Adrenal gland (tissue), 12 donors: ENCODE data around the gene MGAT5. TPM values are rescaled to one million over a fixed set of nuclear protein-coding genes. Genes with fewer than 3 reads are reported as not detected.

Experiments
- DNase-seq, 7 donors: peaks; one replicate each; pipeline ENCODE4 v3.0.0-alpha.2; 2019 to 2020
- H3K27ac ChIP-seq, 5 donors: fragments of 200-600 bp; sonication (generic) in 4 of 5; 1 replicate in 3 of 5; 2 replicates in 2 of 5; pipeline versions ENCODE4 v1.5.1 to v1.8.0; 2016 to 2020; ENCODE audit warnings: mild to moderate bottlenecking in 1 of 5
- H3K27me3 ChIP-seq: fragments of 200-600 bp; 2 replicates; pipeline ENCODE4 v1.8.0; 2021
- H3K36me3 ChIP-seq, 2 donors: fragments of 200-600 bp; replicated peaks in 1 of 2; 1 replicate in 1 of 2; 2 replicates in 1 of 2; pipeline versions ENCODE4 v1.5.1 to v1.8.0; 2018 to 2022
- H3K4me1 ChIP-seq, 2 donors: fragments of 200-600 bp; replicated peaks in 1 of 2; 1 replicate in 1 of 2; 2 replicates in 1 of 2; pipeline versions ENCODE4 v1.5.1 to v1.8.0; 2018 to 2021
- H3K4me3 ChIP-seq, 4 donors: fragments of 200-600 bp; sonication (generic) in 3 of 4; one replicate each; pipeline ENCODE4 v1.5.1; 2016 to 2018
- H3K9me3 ChIP-seq, 3 donors: fragments of 200-600 bp; sonication (generic) in 1 of 3; replicated peaks in 1 of 3; 1 replicate in 2 of 3; 2 replicates in 1 of 3; pipeline versions ENCODE4 v1.5.1 to v1.8.0; 2016 to 2021
- CTCF ChIP-seq, 6 experiments: fragments of 450-650 bp in 4 of 6; fragments of 200-600 bp in 2 of 6; sonication (generic) in 1 of 6; IDR thresholded peaks; 1 replicate in 5 of 6; 2 replicates in 1 of 6; pipeline versions ENCODE4 v1.5.1 to v1.8.0; 2016 to 2021; ENCODE audit warnings: antibody characterized with exemption in 6 of 6, mild to moderate bottlenecking in 2 of 6, moderate library complexity in 1 of 6
- POLR2A ChIP-seq, 2 donors: fragments of 450-650 bp; IDR thresholded peaks; one replicate each; pipeline ENCODE4 v1.6.1; 2017; ENCODE audit warnings: antibody characterized with exemption in 2 of 2, mild to moderate bottlenecking in 2 of 2, moderate library complexity in 1 of 2
- WGBS, 4 donors: extraction: QIAGEN DNeasy Blood & Tissue Kit in 2 of 4; methylation state at CpG; one replicate each; pipeline versions ENCODE4 v1.1.5 to v1.1.7; 2013 to 2017; 5-methylcytosine and 5-hydroxymethylcytosine counted together
- intact Hi-C, 2 donors: fragments of 100-400 bp; cut with DNase I; formaldehyde crosslinking; loops; one replicate each; pipeline versions ENCODE4 v1.14.1 to v1.15.0; 2022 to 2023
- polyA plus RNA-seq, 3 donors: library from polyadenylated mRNA; stranded (reverse); fragments of 200-250 nt in 2 of 3; fragments of 350-450 nt in 1 of 3; fragmentation: Illumina TruSeq in 1 of 3; extraction: RNeasy Lipid Tissue Mini Kit (QIAGEN cat#74804) in 1 of 3; gene quantifications; one replicate each; pipeline ENCODE4 v1.2.3, GENCODE V29; 2013 to 2014
- total RNA-seq, 9 donors: library from RNA; depleted of rRNA in 4 of 9; stranded (reverse); fragments of >200 nt in 4 of 9; fragments of 120-200 nt in 1 of 9; fragmentation: NEBNext Ultra II Directional in 1 of 9; extraction: Animal tissue kit (Norgen Biotek cat#: 25700) in 1 of 9; gene quantifications; one replicate each; pipeline versions ENCODE4 v1.1.0 to v1.2.4, GENCODE V29; 2013 to 2023
- donor health status: healthy with polysubstance abuse.
- donor health status: Bipolar disorder and iron deficiency.
- donor health status: DM: yes; HTN: yes; CAD: no.
- donor health status: DM: no; HTN: no; CAD: no.
- donor health status: DM: no; HTN: no; CAD: no.
- donor health status: DM: yes; HTN: yes; CAD: no.

MGAT5 gene
- total and polyA plus RNA-seq, 12 donors = 2.9 to 74.6 (median 41.1) TPM

GRCh38 chr2:134401081-134401497, 147.2 kb downstream of the MGAT5 start:
- Histone ChIP-seq H3K27ac (peak overlapping the region in 1 of 5 donors; percentile 6), H3K4me1 (peaks cover 0 to 13% of the 10 kb centered on the region in 2 donors), H3K9me3 (no peaks in the 10 kb centered on the region), H3K4me3 (no peak overlapping the region), H3K36me3 (no peaks in the 10 kb centered on the region), H3K27me3 (no peaks in the 10 kb centered on the region)
- no peak for DNase-seq
- 73 to 86% (median 78%) methylated on average over 5 of the region's 5 CpGs for WGBS, 4 donors
- no peak for TF ChIP-seq POLR2A (IDR thresholded peaks at IDR 0.05)
- TF ChIP-seq CTCF (IDR thresholded peaks at IDR 0.05) = no peak
- intact Hi-C loops = loop anchor here (10.0 kb wide), 2 partner anchors 146 to 156 kb away; partner anchors contain the start of gene MGAT5 (in 1 of the 2)

DNA sequence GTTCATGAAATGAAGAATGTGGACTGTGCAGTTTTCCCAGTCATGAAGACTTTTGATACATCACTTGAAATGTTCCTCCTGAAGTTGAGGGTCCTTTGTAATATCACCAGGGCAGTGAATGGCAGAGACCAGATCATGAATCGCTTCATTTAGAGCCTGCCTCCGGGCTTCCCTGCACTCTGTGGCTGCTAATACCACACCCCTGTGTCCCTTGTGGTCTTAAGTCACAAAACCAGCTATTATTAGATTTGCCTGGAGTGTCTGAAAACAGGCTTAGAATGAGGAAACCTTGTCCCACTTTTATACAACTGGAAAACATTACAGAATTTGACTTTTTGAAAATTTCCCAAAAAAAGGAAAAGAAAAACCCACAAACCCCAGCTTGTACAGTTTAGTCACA, 147.9 kb downstream of the MGAT5 start:
- DNase-seq = no peak
- Histone ChIP-seq H3K9me3 (no peaks in the 10 kb centered on the region), H3K4me3 (no peak overlapping the region), H3K36me3 (no peaks in the 10 kb centered on the region), H3K4me1 (peaks cover 0 to 13% of the 10 kb centered on the region in 2 donors), H3K27ac (peak overlapping the region in 1 of 5 donors; percentile 6), H3K27me3 (no peaks in the 10 kb centered on the region)
- TF ChIP-seq CTCF (IDR thresholded peaks at IDR 0.05) (no peak), POLR2A (IDR thresholded peaks at IDR 0.05) (no peak)
- intact Hi-C loops = loop anchor here (10.0 kb wide), 2 partner anchors 147 to 157 kb away; partner anchors contain the start of gene MGAT5 (in 1 of the 2)
- WGBS, 4 donors = 55 to 68% (median 67%) methylated on average over 2 of the region's 2 CpGs

DNA sequence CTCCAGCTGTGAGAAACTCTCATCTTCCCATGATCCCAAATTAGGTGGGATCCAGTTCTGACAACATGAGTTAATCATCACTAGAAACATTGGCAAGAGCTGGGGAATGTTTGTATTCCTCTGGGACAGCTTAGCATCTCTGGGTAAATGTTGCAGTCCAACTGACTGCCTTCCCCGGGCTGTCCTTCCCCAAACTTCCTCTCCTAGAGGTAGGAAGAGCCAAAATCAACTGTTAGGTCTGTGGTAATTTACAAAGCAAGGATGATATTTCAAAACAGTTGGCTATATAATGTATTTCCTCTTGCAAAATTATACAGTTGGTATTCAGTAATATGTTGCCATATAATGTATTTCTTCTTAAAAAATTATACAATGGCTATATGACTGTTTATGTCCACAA, 148.5 kb downstream of the MGAT5 start:
- no peak overlapping the region for H3K4me3 ChIP-seq
- no peaks in the 10 kb centered on the region for H3K9me3 ChIP-seq
- intact Hi-C loops = loop anchor here (10.0 kb wide), 2 partner anchors 148 to 158 kb away; partner anchors contain the start of gene MGAT5 (in 1 of the 2)
- no peaks in the 10 kb centered on the region for H3K27me3 ChIP-seq
- 55 to 60% (median 58%) methylated on average over 1 of the region's 1 CpG for WGBS, 4 donors
- no peak for TF ChIP-seq CTCF (IDR thresholded peaks at IDR 0.05)
- TF ChIP-seq POLR2A (IDR thresholded peaks at IDR 0.05) = no peak
- peaks cover 0 to 13% of the 10 kb centered on the region in 2 donors for H3K4me1 ChIP-seq
- H3K27ac ChIP-seq = no peak overlapping the region
- peak in 3 of 7 donors; percentile 10 to 45 (median 18) for DNase-seq
- no peaks in the 10 kb centered on the region for H3K36me3 ChIP-seq

DNA sequence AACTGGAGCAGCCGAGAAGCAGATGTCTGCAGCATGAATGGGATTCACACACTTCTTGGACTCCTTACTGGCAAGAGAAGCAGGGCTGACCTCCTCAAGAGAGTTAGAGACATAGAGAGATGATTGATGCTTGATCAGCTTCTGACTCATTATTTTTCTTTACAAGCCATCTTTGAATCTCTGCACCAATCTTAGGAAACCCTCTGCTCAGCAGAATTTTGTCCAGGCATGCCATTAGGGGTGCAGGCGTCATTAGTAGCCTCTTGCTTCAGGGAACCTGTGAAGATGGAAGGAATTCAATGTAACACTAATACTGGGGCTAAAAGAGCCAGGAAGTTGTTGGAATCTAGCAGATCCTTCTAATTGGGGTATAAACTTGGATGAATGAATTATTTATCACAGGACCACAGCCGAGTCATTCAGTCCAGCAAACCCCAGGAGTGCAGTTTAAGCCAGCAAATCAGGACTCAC, 151.8 kb downstream of the MGAT5 start:
- 84 to 96% (median 89%) methylated on average over 3 of the region's 3 CpGs for WGBS, 4 donors
- intact Hi-C loops = loop anchor here (10.0 kb wide), 2 partner anchors 151 to 161 kb away; partner anchors contain the start of gene MGAT5 (in 1 of the 2)

More for the DNA sequence above, 151.8 kb downstream of the MGAT5 start:
- Histone ChIP-seq H3K36me3 (no peaks in the 10 kb centered on the region), H3K27me3 (no peaks in the 10 kb centered on the region), H3K27ac (no peak overlapping the region), H3K4me1 (peaks cover 0 to 35% of the 10 kb centered on the region in 2 donors), H3K4me3 (no peak overlapping the region), H3K9me3 (no peaks in the 10 kb centered on the region)
- TF ChIP-seq POLR2A (IDR thresholded peaks at IDR 0.05) = no peak
- no peak for TF ChIP-seq CTCF (IDR thresholded peaks at IDR 0.05)
- DNase-seq = no peak
